GM12891 (cell line): ENCODE measurements around the gene GSAP.
"Not testable (repeated sequence)": the region's sequence is repeated elsewhere in the genome, so short reads cannot be mapped to it uniquely, and the experiment has no call there.

ENCODE experiments used
- DNase-seq: peaks from one replicate; pipeline ENCODE4 v3.0.0; 2011; ENCODE audit warnings: low spot score; ENCODE audit not compliant: insufficient read length
- FAIRE-seq: peaks from 2 replicates; lab custom pipeline; 2011; peaks lifted over from hg19 to GRCh38; lab: Jason Lieb, UNC
- PAX5 ChIP-seq: IDR thresholded peaks from 2 replicates; pipeline ENCODE4 v1.6.1; 2011; ENCODE audit warnings: low read length, moderate library complexity, mild to moderate bottlenecking; ENCODE audit not compliant: insufficient read depth, severe bottlenecking
- POLR2A ChIP-seq: IDR thresholded peaks from 2 replicates; pipeline ENCODE4 v1.6.1; 2011; ENCODE audit warnings: low read depth, low read length, control low read depth
- POLR2AphosphoS5 ChIP-seq: IDR thresholded peaks from 2 replicates; pipeline ENCODE4 v1.6.1; 2011; ENCODE audit warnings: low read depth, low read length, control low read depth
- POU2F2 ChIP-seq: IDR thresholded peaks from 2 replicates; pipeline ENCODE4 v1.6.1; 2011; ENCODE audit warnings: low read depth, mild to moderate bottlenecking, control low read depth, low read length, moderate library complexity
- SPI1 ChIP-seq: IDR thresholded peaks from 2 replicates; pipeline ENCODE4 v1.6.1; 2011; ENCODE audit warnings: low read depth, low read length, control low read depth
- TAF1 ChIP-seq: IDR thresholded peaks from 2 replicates; pipeline ENCODE4 v1.6.1; 2011; ENCODE audit warnings: low read depth, low read length, control low read depth

The GSAP gene

DNA sequence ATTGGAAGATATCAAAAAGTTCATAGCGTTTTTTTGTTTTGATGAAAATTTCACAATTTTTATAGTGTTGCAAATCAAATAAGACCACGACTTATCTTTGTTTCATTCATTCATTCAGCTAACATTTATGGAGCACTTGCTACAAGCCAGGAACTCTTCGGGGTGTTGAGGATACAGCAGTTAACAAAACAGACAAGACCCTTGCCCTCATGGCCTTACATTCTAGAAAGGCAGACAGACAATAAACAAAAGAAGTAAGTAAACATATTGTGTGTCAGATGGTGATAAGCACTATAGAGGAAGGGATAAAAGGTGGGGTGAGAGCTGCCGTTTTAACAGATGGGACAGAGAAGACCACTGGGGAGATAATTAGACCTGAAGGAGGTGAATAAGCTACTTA, 41.6 kb upstream of the GSAP start:
- DNase-seq (no peak), FAIRE-seq (no peak)
- TF ChIP-seq POU2F2 = no peak
- no peak for TF ChIP-seq POLR2A
- no peak for TF ChIP-seq PAX5
- no peak for TF ChIP-seq POLR2AphosphoS5
- TF ChIP-seq SPI1 = no peak
- no peak for TF ChIP-seq TAF1

DNA sequence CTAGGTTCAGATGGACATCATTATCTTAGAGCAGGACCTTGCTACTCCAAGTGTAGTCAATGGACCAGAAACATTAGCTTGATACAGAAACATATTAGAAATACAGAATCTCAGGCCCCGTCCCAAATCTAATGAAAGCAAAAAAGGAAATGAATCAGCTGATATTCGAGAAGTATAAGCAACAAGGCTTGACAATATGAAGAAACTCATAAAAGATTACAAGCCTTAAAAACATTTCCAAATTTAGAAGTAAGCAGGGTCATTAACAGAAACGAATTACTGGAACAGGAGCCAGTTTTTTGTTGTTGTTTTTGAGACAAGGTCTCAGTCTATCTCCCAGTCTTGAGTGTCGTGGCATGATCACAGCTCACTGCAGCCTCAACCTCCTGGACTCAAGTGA, 40.5 kb upstream of the GSAP start:
- TF ChIP-seq POLR2A (no peak), TAF1 (no peak), POLR2AphosphoS5 (no peak), PAX5 (no peak), POU2F2 (no peak), SPI1 (no peak)
- FAIRE-seq = no peak
- no peak for DNase-seq

DNA sequence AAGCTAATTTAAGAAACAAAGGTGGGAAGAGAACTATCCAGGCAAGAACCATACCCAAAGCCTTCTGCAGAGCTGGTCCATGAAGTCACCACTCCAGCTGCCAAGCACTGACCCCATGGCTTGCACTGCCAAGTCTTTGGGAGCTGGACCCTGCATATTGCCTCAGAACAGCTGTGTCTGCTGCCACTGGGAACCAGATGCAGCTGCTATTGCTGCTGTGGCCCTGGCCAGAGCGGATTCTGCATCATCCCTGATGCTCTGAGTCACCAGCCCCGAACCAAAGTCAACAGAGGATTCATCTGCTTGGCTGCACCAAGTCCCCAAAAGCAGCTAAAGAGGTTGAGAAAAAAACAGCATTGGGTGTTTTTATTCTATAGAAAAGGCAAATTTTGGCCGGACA, 39.2 kb upstream of the GSAP start:
- DNase-seq (no peak), FAIRE-seq (no peak)
- no peak for TF ChIP-seq SPI1
- TF ChIP-seq POLR2AphosphoS5 = no peak
- no peak for TF ChIP-seq TAF1
- TF ChIP-seq PAX5 = no peak
- TF ChIP-seq POU2F2 = no peak

DNA sequence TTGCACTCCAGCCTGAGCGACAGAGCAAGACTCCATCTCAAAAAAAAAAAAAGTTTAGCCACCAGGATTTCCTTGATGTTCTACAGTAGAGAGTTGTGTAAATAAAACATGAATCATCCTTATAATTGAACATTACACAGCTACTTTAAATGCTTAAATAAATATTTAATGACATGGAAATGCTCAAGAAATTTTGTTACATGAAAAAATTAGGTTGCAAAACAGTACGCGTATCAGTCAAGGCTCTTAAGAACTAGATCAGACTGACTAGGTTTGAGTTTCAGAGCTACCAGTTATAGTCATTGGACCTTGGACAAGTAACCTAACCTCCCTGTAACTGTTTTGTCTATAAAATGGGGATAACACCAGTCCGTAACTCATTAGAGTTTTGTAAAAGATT, 38.7 kb upstream of the GSAP start:
- FAIRE-seq (no peak), DNase-seq (no peak)
- TF ChIP-seq POLR2AphosphoS5 (no peak), TAF1 (no peak), PAX5 (no peak), POU2F2 (no peak), SPI1 (no peak), POLR2A (no peak)

DNA sequence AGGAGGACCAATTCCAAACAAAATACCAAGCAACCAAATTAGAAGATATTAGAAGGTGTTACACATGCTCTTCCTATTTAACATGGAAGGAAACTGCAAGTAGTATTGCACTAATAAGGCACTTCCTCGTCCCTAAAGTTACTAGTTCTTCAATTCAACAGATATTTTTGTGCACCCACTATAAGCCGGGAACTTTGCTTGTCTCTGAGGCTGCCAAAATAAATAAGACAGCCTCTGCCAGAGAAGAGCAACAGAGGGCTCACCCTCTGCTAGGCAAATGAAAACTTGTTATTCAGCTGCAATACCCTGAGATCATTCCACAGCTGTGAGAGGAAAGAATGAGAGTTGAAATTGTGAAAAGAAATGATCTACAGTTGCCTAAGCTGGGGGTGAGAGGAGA, 37.4 kb upstream of the GSAP start:
- DNase-seq (no peak), FAIRE-seq (no peak)
- TF ChIP-seq POU2F2 (no peak), SPI1 (no peak), PAX5 (no peak), POLR2AphosphoS5 (no peak), TAF1 (no peak), POLR2A (no peak)

DNA sequence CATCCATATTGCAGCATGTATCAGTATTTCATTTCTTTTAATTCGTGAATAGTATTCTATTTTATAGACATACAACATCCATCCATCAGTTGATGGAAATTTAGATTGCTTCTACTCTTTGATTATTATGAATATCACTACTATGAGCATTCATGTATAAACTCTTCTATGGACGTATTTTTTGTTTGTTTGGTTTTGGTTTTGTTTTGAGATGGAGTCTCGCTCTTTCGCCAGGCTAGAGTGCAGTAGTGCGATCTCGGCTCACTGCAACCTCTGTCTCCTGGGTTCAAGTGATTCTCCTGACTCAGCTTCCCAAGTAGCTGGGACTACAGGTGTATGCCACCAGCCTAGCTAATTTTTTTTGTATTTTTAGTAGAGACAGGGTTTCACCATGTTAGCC, 35.8 kb upstream of the GSAP start:
- FAIRE-seq, DNase-seq: not testable (repeated sequence)

DNA sequence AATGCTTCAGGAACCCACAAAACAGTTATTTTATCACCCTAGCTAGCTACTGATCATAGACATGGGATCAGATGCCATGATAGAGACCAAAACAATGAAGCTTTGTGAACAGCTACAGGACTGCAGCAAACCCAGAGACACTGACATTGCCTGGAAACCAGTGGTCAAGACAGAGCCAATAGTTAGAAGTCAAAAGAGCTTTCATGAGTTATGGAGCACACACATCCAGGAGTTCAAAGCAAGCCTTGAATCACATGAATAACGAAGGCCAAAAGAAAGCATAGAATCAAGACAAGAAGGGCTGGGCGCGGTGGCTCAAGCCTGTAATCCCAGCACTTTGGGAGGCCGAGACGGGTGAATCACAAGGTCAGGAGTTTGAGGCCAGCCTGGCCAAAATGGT, 34.5 kb upstream of the GSAP start:
- no peak for TF ChIP-seq TAF1
- TF ChIP-seq POU2F2 = no peak
- no peak for TF ChIP-seq POLR2AphosphoS5
- no peak for TF ChIP-seq SPI1
- FAIRE-seq = no peak
- no peak for DNase-seq

DNA sequence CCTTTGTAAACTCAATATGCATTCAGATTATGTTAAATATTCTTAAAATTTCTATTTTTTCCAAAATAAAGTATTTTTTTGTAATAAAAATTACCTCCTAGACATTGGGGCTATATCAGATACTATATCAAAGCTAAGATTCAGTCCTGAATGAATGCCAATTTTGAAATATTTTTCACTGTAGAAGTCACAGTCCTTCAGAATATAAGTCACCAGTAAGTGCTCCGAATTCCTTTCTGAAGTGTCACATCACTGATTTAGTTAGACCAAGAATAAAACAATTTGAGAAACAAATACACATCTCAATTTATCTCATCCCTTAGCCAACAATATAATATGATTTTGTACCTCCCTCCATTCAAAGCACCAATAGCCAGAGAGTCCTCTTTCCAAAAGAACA, 33.9 kb upstream of the GSAP start:
- FAIRE-seq (no peak), DNase-seq (no peak)
- no peak for TF ChIP-seq POLR2AphosphoS5
- no peak for TF ChIP-seq POU2F2

DNA sequence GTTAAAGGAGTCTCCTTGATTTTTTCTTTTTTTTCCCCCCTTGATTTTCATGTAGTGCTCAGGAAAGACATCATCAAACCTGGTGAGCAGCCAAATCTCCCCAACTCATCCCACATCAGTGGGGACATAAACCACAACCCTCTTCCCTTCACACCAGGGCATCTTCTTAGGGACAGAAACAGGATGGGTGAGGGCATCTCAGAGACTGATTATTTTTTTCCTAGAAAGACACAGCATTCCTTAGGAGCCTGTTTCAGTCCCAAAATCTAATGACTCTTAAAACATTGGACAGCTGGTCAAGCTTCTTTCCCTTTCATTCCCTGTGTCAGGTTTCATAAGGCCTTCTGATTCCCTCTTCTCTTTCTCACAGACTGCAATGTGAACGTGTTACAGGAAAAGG, 31.5 kb upstream of the GSAP start:
- FAIRE-seq (no peak), DNase-seq (no peak)
- TF ChIP-seq SPI1 = no peak
- no peak for TF ChIP-seq POLR2AphosphoS5
- TF ChIP-seq POU2F2 = no peak
- no peak for TF ChIP-seq TAF1
- TF ChIP-seq PAX5 = no peak
- TF ChIP-seq POLR2A = no peak

DNA sequence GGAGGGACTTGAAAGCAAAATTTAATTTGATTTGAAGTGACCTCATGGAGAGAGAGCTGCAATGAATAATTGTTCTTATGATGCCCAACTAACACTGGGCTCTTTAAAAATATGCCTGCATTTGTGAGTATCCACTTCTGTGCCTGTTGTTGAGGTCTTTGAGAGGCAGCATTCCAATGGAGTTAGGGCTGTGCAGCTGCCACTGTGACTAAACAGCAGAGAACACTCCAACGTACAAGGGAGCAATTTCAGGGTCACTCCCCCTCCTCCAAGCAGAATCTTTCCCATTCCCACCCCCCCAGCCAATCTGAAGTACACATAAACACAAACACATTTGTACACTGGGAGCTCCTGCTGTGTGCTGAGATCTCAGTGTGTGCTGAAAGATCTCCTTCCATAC, 28.0 kb upstream of the GSAP start:
- DNase-seq = no peak
- TF ChIP-seq POU2F2 = no peak
- no peak for TF ChIP-seq TAF1
- TF ChIP-seq SPI1 = no peak
- no peak for TF ChIP-seq PAX5
- TF ChIP-seq POLR2A = no peak
- TF ChIP-seq POLR2AphosphoS5 = no peak
- no peak for FAIRE-seq

DNA sequence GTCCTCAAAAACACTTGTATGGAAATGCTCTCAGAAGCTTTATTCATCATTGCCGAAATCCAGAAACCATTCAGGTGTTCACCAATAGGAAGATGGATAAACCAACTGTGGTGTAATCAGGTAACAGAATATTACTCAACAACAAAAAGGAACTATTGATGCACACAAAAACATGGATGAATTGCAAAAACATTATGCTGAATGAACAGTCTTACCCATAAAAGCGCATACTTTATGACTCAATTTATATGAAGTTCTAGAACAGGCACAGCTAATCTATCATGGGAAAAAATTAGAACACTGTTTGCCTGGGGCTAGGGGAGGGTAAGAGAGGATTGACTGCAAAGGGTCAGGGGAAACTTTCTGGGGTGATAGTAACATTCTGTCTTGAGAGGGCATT, 26.9 kb upstream of the GSAP start:
- no peak for TF ChIP-seq PAX5
- TF ChIP-seq SPI1 = no peak
- TF ChIP-seq TAF1 = no peak
- no peak for TF ChIP-seq POU2F2
- no peak for TF ChIP-seq POLR2A
- no peak for TF ChIP-seq POLR2AphosphoS5
- DNase-seq (no peak), FAIRE-seq (no peak)
